Tibial artery (tissue), 4 donors: ENCODE results near the gene TAGLN2.

Experiments used
- DNase-seq, 2 donors: peaks; one replicate each; pipeline ENCODE4 v3.0.0-alpha.2; 2019
- H3K27ac ChIP-seq, 2 donors: fragments of 200-600 bp; sonication (generic) in 1 of 2; 1 replicate in 1 of 2; 2 replicates in 1 of 2; pipeline ENCODE4 v1.5.1; 2018 to 2019; ENCODE audit warnings: mild to moderate bottlenecking in 1 of 2
- H3K27me3 ChIP-seq, 2 donors: fragments of 200-600 bp; sonication (generic) in 1 of 2; one replicate each; pipeline versions ENCODE4 v1.5.1 to v1.6.0; 2016 to 2019
- H3K36me3 ChIP-seq, 3 donors: fragments of 200-600 bp; sonication (generic) in 2 of 3; one replicate each; pipeline ENCODE4 v1.5.1; 2016 to 2019; ENCODE audit warnings: mild to moderate bottlenecking in 2 of 3
- H3K4me1 ChIP-seq, 4 donors: fragments of 200-600 bp; sonication (generic) in 2 of 4; 1 replicate in 3 of 4; 2 replicates in 1 of 4; pipeline ENCODE4 v1.5.1; 2016 to 2019
- H3K4me3 ChIP-seq, 2 donors: fragments of 200-600 bp; sonication (generic) in 1 of 2; 1 replicate in 1 of 2; 2 replicates in 1 of 2; pipeline ENCODE4 v1.5.1; 2018 to 2019; ENCODE audit warnings: mild to moderate bottlenecking in 2 of 2
- H3K9me3 ChIP-seq, 3 donors: fragments of 200-600 bp; sonication (generic) in 1 of 3; one replicate each; pipeline ENCODE4 v1.5.1; 2016 to 2019
- CTCF ChIP-seq, 2 experiments: fragments of 200-600 bp in 1 of 2; fragments of 450-650 bp in 1 of 2; IDR thresholded peaks; one replicate each; pipeline ENCODE4 v1.5.1; 2017 to 2019; ENCODE audit warnings: antibody characterized with exemption in 2 of 2, mild to moderate bottlenecking in 1 of 2, moderate library complexity in 1 of 2
- intact Hi-C: fragments of 100-400 bp; cut with DNase I; formaldehyde crosslinking; loops from one replicate; pipeline ENCODE4 v1.15.0; 2023; ENCODE audit warnings: low total_unique reads

Gene TAGLN2

DNA sequence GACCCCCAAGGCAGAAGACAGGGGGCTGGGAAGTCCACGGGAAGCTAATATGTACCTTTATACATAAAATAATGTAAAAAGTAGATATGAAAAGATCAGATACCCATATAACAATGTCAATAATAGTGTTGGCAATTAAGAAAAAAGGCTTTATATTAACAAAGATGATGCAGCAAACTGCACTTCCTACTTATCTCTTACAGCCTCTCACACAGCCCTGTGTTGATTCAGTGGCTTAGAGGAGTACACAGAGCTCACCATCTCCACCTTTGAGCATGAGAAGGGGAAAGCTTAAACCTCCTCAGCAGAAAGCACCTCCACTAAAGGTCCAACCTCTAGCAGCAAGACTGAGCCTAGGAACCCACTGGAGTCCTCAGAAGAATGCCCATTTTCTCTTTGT lies 55.7 kb downstream of the TAGLN2 start:
- Histone ChIP-seq H3K27ac (no peak overlapping the region), H3K9me3 (no peaks in the 10 kb centered on the region), H3K4me3 (no peak overlapping the region), H3K4me1 (peaks cover 0 to 10% (median 0%) of the 10 kb centered on the region in 4 donors), H3K36me3 (no peaks in the 10 kb centered on the region), H3K27me3 (peaks cover 0 to 15% of the 10 kb centered on the region in 2 donors)
- TF ChIP-seq CTCF (IDR thresholded peaks at IDR 0.05), result no peak
- intact Hi-C loops, result no loop called here
- no peak for DNase-seq

- no peaks in the 10 kb centered on the region for H3K9me3 ChIP-seq
- H3K36me3 ChIP-seq, result no peaks in the 10 kb centered on the region
- H3K4me3 ChIP-seq, result no peak overlapping the region
- TF ChIP-seq CTCF (IDR thresholded peaks at IDR 0.05), result no peak
- DNase-seq, result no peak
- H3K27me3 ChIP-seq, result peaks cover 0 to 15% of the 10 kb centered on the region in 2 donors
- no peak overlapping the region for H3K27ac ChIP-seq
- intact Hi-C loops, result no loop called here
- H3K4me1 ChIP-seq, result peaks cover 0 to 10% (median 0%) of the 10 kb centered on the region in 4 donors
Observed at GRCh38 chr1:159869173-159869572, 56.1 kb downstream of the TAGLN2 start.

GRCh38 chr1:159868766-159869165 lies 56.5 kb downstream of the TAGLN2 start:
- no peak for TF ChIP-seq CTCF (IDR thresholded peaks at IDR 0.05)
- Histone ChIP-seq H3K4me1 (peaks cover 0 to 10% (median 0%) of the 10 kb centered on the region in 4 donors), H3K9me3 (no peaks in the 10 kb centered on the region), H3K4me3 (no peak overlapping the region), H3K27me3 (peaks cover 0 to 15% of the 10 kb centered on the region in 2 donors), H3K36me3 (no peaks in the 10 kb centered on the region), H3K27ac (no peak overlapping the region)
- no peak for DNase-seq
- intact Hi-C loops, result no loop called here
